Ishikawa (cell line): ENCODE data around the gene DOP1B.

Source experiments
- CEBPB ChIP-seq: IDR thresholded peaks from 2 replicates; pipeline ENCODE4 v1.6.1; 2012
- CREB1 ChIP-seq: IDR thresholded peaks from 2 replicates; pipeline ENCODE4 v1.6.1; 2012; ENCODE audit warnings: low read depth
- EGR1 ChIP-seq: IDR thresholded peaks from 2 replicates; pipeline ENCODE4 v1.6.1; 2012
- EP300 ChIP-seq: IDR thresholded peaks from 2 replicates; pipeline ENCODE4 v1.6.1; 2012; ENCODE audit warnings: borderline replicate concordance
- FOXM1 ChIP-seq: IDR thresholded peaks from 2 replicates; pipeline ENCODE4 v1.6.1; 2012; ENCODE audit warnings: low read depth, borderline replicate concordance
- MAX ChIP-seq: IDR thresholded peaks from 2 replicates; pipeline ENCODE4 v1.6.1; 2012
- NFIC ChIP-seq: IDR thresholded peaks from 2 replicates; pipeline ENCODE4 v1.6.1; 2012
- RAD21 ChIP-seq: IDR thresholded peaks from 2 replicates; pipeline ENCODE4 v1.6.1; 2012; ENCODE audit warnings: low read depth
- TAF1 ChIP-seq: IDR thresholded peaks from 2 replicates; pipeline ENCODE4 v1.6.1; 2012; ENCODE audit warnings: low read depth, mild to moderate bottlenecking
- USF1 ChIP-seq: IDR thresholded peaks from 2 replicates; pipeline ENCODE4 v1.6.1; 2012
- YY1 ChIP-seq: IDR thresholded peaks from 2 replicates; pipeline ENCODE4 v1.6.1; 2012; ENCODE audit warnings: low read depth
- ZBTB7A ChIP-seq: IDR thresholded peaks from 2 replicates; pipeline ENCODE4 v1.6.1; 2012; ENCODE audit warnings: low read depth

GRCh38 chr21:36195613-36196012 is 39.0 kb downstream of the DOP1B start:
- no peak for TF ChIP-seq TAF1
- no peak for TF ChIP-seq NFIC
- no peak for TF ChIP-seq MAX
- TF ChIP-seq EP300 = no peak
- no peak for TF ChIP-seq CREB1
- TF ChIP-seq FOXM1 = no peak
- TF ChIP-seq USF1 = no peak
- no peak for TF ChIP-seq EGR1
- no peak for TF ChIP-seq RAD21
- no peak for TF ChIP-seq ZBTB7A
- TF ChIP-seq YY1 = no peak
- TF ChIP-seq CEBPB = no peak
